Sigmoid colon (tissue), 4 donors: ENCODE results near the gene P4HB.

Experiments
- CTCF ChIP-seq, 4 experiments: fragments of 450-650 bp in 3 of 4; fragments of 200-600 bp in 1 of 4; IDR thresholded peaks; one replicate each; pipeline ENCODE4 v1.5.1; 2016 to 2019; ENCODE audit warnings: antibody characterized with exemption in 4 of 4, mild to moderate bottlenecking in 3 of 4, moderate library complexity in 2 of 4
- EP300 ChIP-seq, 4 donors: sonication (generic); formaldehyde crosslinking; IDR thresholded peaks; one replicate each; pipeline ENCODE4 v1.6.1; 2017; ENCODE audit warnings: antibody characterized with exemption in 4 of 4

GRCh38 chr17:81865358-81865732, 5.0 kb upstream of the P4HB start:
- TF ChIP-seq CTCF (IDR thresholded peaks at IDR 0.05) (no peak), EP300 (IDR thresholded peaks at IDR 0.05) (no peak)
